Activated T-cell treated with anti-CD3 and anti-CD28 coated beads, Interleukin-2, amount 50 U/mL, for 1 hour (primary cell): ENCODE results near the gene BRD3.
"Not testable (repeated sequence)": the region's sequence is repeated elsewhere in the genome, so short reads cannot be mapped to it uniquely, and the experiment has no call there.

Experiments used
- DNase-seq: peaks from one replicate; pipeline ENCODE4 v3.0.0-alpha.2; 2020

The BRD3 gene

GRCh38 chr9:133990366-133991213, 77.2 kb downstream of the BRD3 start:
- no peak for DNase-seq

DNA sequence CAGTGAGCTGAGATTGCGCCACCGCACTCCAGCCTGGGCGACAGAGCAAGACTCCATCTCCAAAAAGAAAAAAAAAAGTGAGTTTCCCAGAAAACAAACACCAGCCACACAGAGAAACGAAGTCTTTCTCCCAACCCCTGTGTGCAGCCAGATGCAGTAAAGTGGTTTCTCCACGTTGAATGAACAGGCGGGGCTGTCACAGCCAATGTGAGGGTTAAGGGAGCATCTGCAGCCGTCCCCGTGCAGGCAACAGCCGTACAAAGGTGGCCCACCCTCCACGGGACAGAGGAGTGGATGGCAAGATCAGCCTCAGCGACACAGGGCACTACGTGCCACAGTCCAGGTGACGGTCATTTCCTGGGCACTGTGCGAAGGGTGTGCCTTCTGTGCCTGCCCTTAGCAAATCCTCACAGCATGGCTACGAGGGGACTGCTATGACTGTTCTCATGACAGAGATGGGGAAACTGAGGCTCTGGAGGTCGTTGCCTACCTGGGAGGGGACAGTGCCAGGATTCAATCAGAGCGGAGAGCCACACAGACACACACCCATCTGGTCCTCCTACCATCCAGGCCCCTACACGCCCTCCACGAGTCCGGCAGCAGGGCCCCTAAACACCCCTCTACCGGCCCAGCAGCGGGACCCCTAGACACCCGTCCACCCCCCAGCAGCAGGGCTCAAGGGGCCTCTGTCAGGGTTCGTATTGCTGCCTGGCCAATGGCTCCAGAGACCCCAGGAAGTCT, 78.0 kb downstream of the BRD3 start:
- no peak for DNase-seq

DNA sequence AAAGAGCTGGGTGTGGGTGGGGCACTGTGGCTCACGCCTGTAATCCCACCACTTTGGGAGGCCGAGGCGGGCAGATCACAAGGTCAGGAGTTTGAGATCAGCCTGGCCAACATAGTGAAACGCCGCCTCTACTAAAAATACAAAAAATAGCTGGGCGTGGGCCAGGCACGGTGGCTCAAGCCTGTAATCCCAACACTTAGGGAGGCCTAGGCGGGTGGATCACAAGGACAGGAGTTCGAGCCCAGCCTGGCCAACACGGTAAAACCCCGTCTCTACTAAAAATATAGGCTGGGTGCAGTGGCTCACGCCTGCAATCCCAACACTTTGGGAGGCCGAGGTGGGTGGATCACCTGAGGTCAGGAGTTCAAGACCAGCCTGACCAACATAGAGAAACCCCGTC, 79.1 kb downstream of the BRD3 start:
- DNase-seq: not testable (repeated sequence)

- no peak for DNase-seq
Observed at GRCh38 chr9:133987946-133988665, 79.7 kb downstream of the BRD3 start.

- no peak for DNase-seq
Observed at GRCh38 chr9:133987446-133987788, 80.4 kb downstream of the BRD3 start.

GRCh38 chr9:133986774-133987445, 80.9 kb downstream of the BRD3 start:
- no peak for DNase-seq

DNA sequence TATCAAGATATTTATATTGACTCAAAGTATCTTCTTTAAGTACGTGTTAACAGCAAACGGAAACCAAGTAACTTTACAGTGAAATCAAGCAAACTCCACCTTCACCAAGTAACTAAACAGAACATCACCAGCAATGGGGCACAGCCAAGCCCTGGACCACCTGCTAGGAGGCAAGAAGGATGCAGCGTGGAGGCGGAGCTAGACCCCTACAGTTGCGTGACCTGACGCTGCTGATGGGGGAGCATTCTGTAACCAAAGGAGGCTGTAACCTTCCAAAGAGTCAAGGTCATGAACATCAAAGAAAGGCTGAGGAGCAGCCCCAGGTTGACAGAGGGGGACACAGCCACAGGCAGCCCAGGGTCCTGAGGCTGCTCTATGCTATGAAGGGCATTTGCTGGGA, 81.8 kb downstream of the BRD3 start:
- DNase-seq: no peak

- no peak for DNase-seq
Observed at GRCh38 chr9:133982971-133983720, 84.7 kb downstream of the BRD3 start.

- no peak for DNase-seq
Observed at GRCh38 chr9:133981958-133982681, 85.7 kb downstream of the BRD3 start.

GRCh38 chr9:133981589-133981957, 86.3 kb downstream of the BRD3 start:
- DNase-seq: no peak

GRCh38 chr9:133980864-133981588, 86.8 kb downstream of the BRD3 start:
- DNase-seq: no peak
